NCI-H510A treated with DMSO at 0.1 percent for 48 hours (cell line): Measurements from ENCODE around the gene MDM1.
A peak's percentile ranks its signal among the peaks of the same experiment; 100 is the strongest.

Experiments
- DNase-seq: peaks from one replicate; lab custom pipeline; 2025; lab: John Stamatoyannopoulos, UW

The MDM1 gene

GRCh38 chr12:68331869-68332727 lies at the start of gene MDM1:
Gene MDM1 (minus strand): TSS chr12:68332362. CDS start chr12:68332245, 117 bp downstream.
- peak; percentile 98 for DNase-seq

- DNase-seq, result no peak
Measured at GRCh38 chr12:68381476-68382219, 49.5 kb upstream of the MDM1 start.

GRCh38 chr12:68378872-68379606 lies 46.9 kb upstream of the MDM1 start:
- DNase-seq, result no peak

GRCh38 chr12:68377881-68378280 lies 45.7 kb upstream of the MDM1 start:
- no peak for DNase-seq

- no peak for DNase-seq
Measured at GRCh38 chr12:68376901-68377300, 44.7 kb upstream of the MDM1 start.

GRCh38 chr12:68375756-68376695 lies 43.9 kb upstream of the MDM1 start:
- no peak for DNase-seq

GRCh38 chr12:68374307-68374982 lies 42.3 kb upstream of the MDM1 start:
- peak; percentile 32 for DNase-seq

GRCh38 chr12:68370667-68371066 lies 38.5 kb upstream of the MDM1 start:
- no peak for DNase-seq

GRCh38 chr12:68370006-68370590 lies 37.9 kb upstream of the MDM1 start:
- DNase-seq, result peak; percentile 29

GRCh38 chr12:68368327-68368726 lies 36.2 kb upstream of the MDM1 start:
- no peak for DNase-seq

- DNase-seq, result no peak
Measured at GRCh38 chr12:68367903-68368302, 35.7 kb upstream of the MDM1 start.

- DNase-seq, result no peak
Measured at GRCh38 chr12:68367116-68367515, 35.0 kb upstream of the MDM1 start.

- DNase-seq, result peak; percentile 39
Measured at GRCh38 chr12:68364893-68365725, 32.9 kb upstream of the MDM1 start.

GRCh38 chr12:68364328-68364727 lies 32.2 kb upstream of the MDM1 start:
- DNase-seq, result no peak

- DNase-seq, result no peak
Measured at GRCh38 chr12:68361953-68362352, 29.8 kb upstream of the MDM1 start.

GRCh38 chr12:68359674-68360073 lies 27.5 kb upstream of the MDM1 start:
- no peak for DNase-seq

- DNase-seq, result peak; percentile 69
Measured at GRCh38 chr12:68358532-68359485, 26.6 kb upstream of the MDM1 start.

GRCh38 chr12:68356986-68357385 lies 24.8 kb upstream of the MDM1 start:
- no peak for DNase-seq
